CD14-positive monocyte (primary cell): Measurements from ENCODE around the gene NCK1. TPM values are rescaled to one million over a fixed set of nuclear protein-coding genes. Genes with fewer than 3 reads are reported as not detected.

Experiments used
- DNase-seq, 3 donors: peaks; one replicate each; pipeline ENCODE4 v3.0.0-alpha.2; 2011 to 2022
- H2AFZ ChIP-seq: 2 replicates; pipeline ENCODE4 v1.6.0; 2012; ENCODE audit warnings: mild to moderate bottlenecking, low read depth, low read length, inconsistent platforms; ENCODE audit not compliant: insufficient read depth, poor library complexity, severe bottlenecking
- H3K27ac ChIP-seq, 2 donors: 1 replicate in 1 of 2; 2 replicates in 1 of 2; pipeline ENCODE4 v1.5.1; 2012 to 2013; ENCODE audit warnings: low read length in 2 of 2, control low read depth in 1 of 2, inconsistent platforms in 1 of 2, low read depth in 1 of 2, mild to moderate bottlenecking in 1 of 2
- H3K27me3 ChIP-seq, 2 donors: one replicate each; pipeline versions ENCODE4 v1.6.0 to v1.6.1; 2011 to 2013; ENCODE audit warnings: low read length in 2 of 2; ENCODE audit not compliant: control insufficient read depth in 2 of 2, insufficient read depth in 2 of 2
- H3K36me3 ChIP-seq, 2 donors: replicated peaks in 1 of 2; 1 replicate in 1 of 2; 2 replicates in 1 of 2; pipeline versions ENCODE4 v1.5.1 to v1.6.1; 2012 to 2013; ENCODE audit warnings: low read length in 2 of 2, control low read depth in 1 of 2, inconsistent platforms in 1 of 2, mild to moderate bottlenecking in 1 of 2; ENCODE audit not compliant: insufficient read depth in 2 of 2, control insufficient read depth in 1 of 2
- H3K4me1 ChIP-seq, 2 donors: 1 replicate in 1 of 2; 2 replicates in 1 of 2; pipeline versions ENCODE4 v1.5.1 to v1.6.1; 2012 to 2013; ENCODE audit warnings: low read length in 2 of 2, control low read depth in 1 of 2, inconsistent platforms in 1 of 2, mild to moderate bottlenecking in 1 of 2, moderate library complexity in 1 of 2; ENCODE audit not compliant: insufficient read depth in 2 of 2, control insufficient read depth in 1 of 2
- H3K4me2 ChIP-seq: replicated peaks from 2 replicates; pipeline ENCODE3; 2012; ENCODE audit warnings: low read length, moderate library complexity, mild to moderate bottlenecking; ENCODE audit not compliant: poor library complexity, severe bottlenecking; ENCODE audit errors: extremely low read depth
- H3K4me3 ChIP-seq, 3 experiments: fragments of 200-600 bp in 1 of 3; sonication (generic) in 1 of 3; replicated peaks in 1 of 3; 1 replicate in 2 of 3; 2 replicates in 1 of 3; pipeline ENCODE4 v1.5.1; 2011 to 2013; ENCODE audit warnings: low read length in 3 of 3, mild to moderate bottlenecking in 3 of 3, control low read depth in 2 of 3, low read depth in 2 of 3, inconsistent platforms in 1 of 3, moderate library complexity in 1 of 3
- H3K79me2 ChIP-seq: 2 replicates; pipeline ENCODE4 v1.6.0; 2012; ENCODE audit warnings: mild to moderate bottlenecking, control low read depth, inconsistent platforms, low read length, moderate library complexity; ENCODE audit not compliant: insufficient read depth
- H3K9ac ChIP-seq: 2 replicates; pipeline ENCODE4 v1.6.0; 2017; ENCODE audit warnings: low read length, mild to moderate bottlenecking; ENCODE audit not compliant: insufficient read depth, poor library complexity, severe bottlenecking
- H3K9me3 ChIP-seq, 2 donors: replicated peaks in 1 of 2; 1 replicate in 1 of 2; 2 replicates in 1 of 2; pipeline versions ENCODE4 v1.5.1 to v1.6.1; 2012 to 2013; ENCODE audit warnings: low read length in 2 of 2, control low read depth in 1 of 2; ENCODE audit not compliant: control insufficient read depth in 1 of 2, insufficient read depth in 1 of 2
- H4K20me1 ChIP-seq: 2 replicates; pipeline ENCODE4 v1.6.0; 2012; ENCODE audit warnings: mild to moderate bottlenecking, low read length, control low read depth, moderate library complexity; ENCODE audit not compliant: insufficient read depth
- H3K27ac Mint-ChIP-seq, 7 donors: one replicate each; pipeline ENCODE4 v1.8.0; 2020; ENCODE audit warnings: mild to moderate bottlenecking in 7 of 7, mixed read lengths in 7 of 7, moderate library complexity in 6 of 7, inconsistent platforms in 2 of 7
- H3K27me3 Mint-ChIP-seq, 3 donors: one replicate each; pipeline ENCODE4 v1.8.0; 2021 to 2022; ENCODE audit warnings: low read depth in 3 of 3, mild to moderate bottlenecking in 3 of 3, mixed read lengths in 3 of 3, moderate library complexity in 3 of 3, inconsistent platforms in 1 of 3
- H3K36me3 Mint-ChIP-seq, 2 donors: one replicate each; pipeline ENCODE4 v1.8.0; 2020; ENCODE audit warnings: mixed read lengths in 2 of 2, inconsistent platforms in 1 of 2, mild to moderate bottlenecking in 1 of 2
- H3K4me1 Mint-ChIP-seq: one replicate; pipeline ENCODE4 v1.8.0; 2020; ENCODE audit warnings: mild to moderate bottlenecking, mixed read lengths
- H3K4me3 Mint-ChIP-seq, 2 donors: one replicate each; pipeline ENCODE4 v1.8.0; 2020; ENCODE audit warnings: mild to moderate bottlenecking in 2 of 2, mixed read lengths in 2 of 2, moderate library complexity in 1 of 2
- H3K9me3 Mint-ChIP-seq, 7 donors: one replicate each; pipeline ENCODE4 v1.8.0; 2020 to 2022; ENCODE audit warnings: mixed read lengths in 7 of 7, mild to moderate bottlenecking in 6 of 7, moderate library complexity in 6 of 7, inconsistent platforms in 2 of 7
- WGBS: methylation state at CpG from one replicate; pipeline ENCODE4 v1.1.5; 2013; ENCODE audit warnings: missing lambda C conversion rate; ENCODE audit not compliant: insufficient coverage; 5-methylcytosine and 5-hydroxymethylcytosine counted together
- intact Hi-C, 2 donors: fragments of 100-400 bp; cut with micrococcal nuclease; formaldehyde crosslinking; loops; one replicate each; pipeline versions ENCODE4 v1.15.0 to v1.15.1; 2023
- polyA plus RNA-seq, 3 donors: library from polyadenylated mRNA; depleted of rRNA in 1 of 3; unstranded in 2 of 3; stranded (reverse) in 1 of 3; fragments of 300-500 nt in 2 of 3; fragments of >200 nt in 1 of 3; fragmentation: Illumina TruSeq in 2 of 3; gene quantifications; 1 replicate in 2 of 3; 2 replicates in 1 of 3; pipeline ENCODE4 v1.2.3, GENCODE V29; 2012 to 2021
- TF ChIP-seq, protein P1 (sequence below): fragments of 200-600 bp; IDR thresholded peaks from one replicate; pipeline ENCODE4 v1.8.0; 2022; ENCODE audit warnings: antibody characterized with exemption, mild to moderate bottlenecking

The NCK1 gene
- polyA plus RNA-seq, 3 donors = 20.4 to 28.8 (median 22.8) TPM

DNA sequence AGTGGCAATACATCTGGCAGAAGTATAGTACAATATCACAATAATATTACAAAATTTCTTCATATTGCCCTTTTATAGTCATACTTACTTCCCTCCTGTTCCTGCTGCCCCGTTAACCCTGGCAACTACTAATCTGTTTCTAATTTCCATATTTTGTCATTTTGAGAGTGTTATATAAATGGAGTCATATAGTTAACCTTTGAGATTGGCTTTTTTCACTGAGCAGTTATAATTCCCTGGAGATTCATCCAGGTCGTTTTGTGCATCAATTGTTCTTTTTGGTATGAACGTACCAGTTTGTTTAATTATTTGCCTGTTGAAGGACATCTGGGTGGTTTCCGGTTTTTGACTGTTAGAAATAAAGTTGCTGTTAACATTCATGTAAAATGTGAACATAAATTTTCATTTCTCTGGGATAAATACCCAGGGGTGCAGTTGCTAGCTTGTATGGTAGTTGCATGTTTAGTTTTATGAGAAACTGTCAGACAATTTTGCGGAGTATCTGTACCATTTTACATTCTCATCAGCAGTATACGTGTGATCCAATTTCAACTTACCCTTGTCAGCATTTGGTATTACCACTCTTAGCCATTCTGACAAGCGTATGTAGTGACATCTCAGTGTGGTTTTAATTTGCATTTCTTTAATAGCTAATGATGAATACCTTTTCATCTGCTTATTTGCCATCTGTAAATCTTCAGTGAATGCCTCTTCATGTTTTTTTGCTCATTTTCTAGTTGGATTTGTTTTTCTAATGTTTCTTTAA, 63.6 kb downstream of the NCK1 start:
- H3K4me3 Mint-ChIP-seq = no peak overlapping the region

DNA sequence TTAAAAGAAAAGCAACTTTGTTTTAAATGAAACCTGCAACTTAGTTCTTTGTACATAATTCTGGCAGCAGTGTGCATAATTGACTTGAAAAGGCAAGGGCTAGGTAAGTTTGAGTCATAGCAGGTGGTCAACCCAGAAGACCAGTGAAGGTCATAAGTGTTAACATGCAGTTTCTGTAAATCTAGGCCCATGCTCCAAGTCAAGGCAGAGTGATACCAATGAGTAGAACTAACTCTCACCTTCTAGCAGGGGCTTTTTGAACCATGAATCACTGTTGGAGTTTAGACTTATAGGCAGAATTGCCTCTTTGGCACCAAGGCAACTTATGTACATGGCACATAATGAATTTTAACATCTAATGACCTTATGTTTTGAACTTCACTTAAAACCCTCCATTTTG, 66.2 kb downstream of the NCK1 start:
- peaks cover 60% of the 10 kb centered on the region for H3K79me2 ChIP-seq
- H3K4me1 Mint-ChIP-seq = peaks cover 51% of the 10 kb centered on the region

More for the DNA sequence above, 63.6 kb downstream of the NCK1 start:
- DNase-seq = peak in 1 of 3 donors; percentile 6
- Histone ChIP-seq H3K36me3 (peaks cover 5 to 9% of the 10 kb centered on the region in 2 donors), H3K4me2 (no peak overlapping the region), H3K27me3 (no peaks in the 10 kb centered on the region), H4K20me1 (peaks cover 49% of the 10 kb centered on the region), H3K9ac (no peak overlapping the region), H3K4me1 (peaks cover 4 to 31% of the 10 kb centered on the region in 2 donors), H3K79me2 (peaks cover 70% of the 10 kb centered on the region), H3K9me3 (no peaks in the 10 kb centered on the region), H2AFZ (no peak overlapping the region), H3K4me3 (no peak overlapping the region), H3K27ac (no peak overlapping the region)
- no peaks in the 10 kb centered on the region for H3K9me3 Mint-ChIP-seq
- peaks cover 41% of the 10 kb centered on the region for H3K4me1 Mint-ChIP-seq
- peaks cover 19 to 22% of the 10 kb centered on the region in 2 donors for H3K36me3 Mint-ChIP-seq
- no peak overlapping the region for H3K27ac Mint-ChIP-seq
- intact Hi-C loops = no loop called here
- TF ChIP-seq, protein P1, sequence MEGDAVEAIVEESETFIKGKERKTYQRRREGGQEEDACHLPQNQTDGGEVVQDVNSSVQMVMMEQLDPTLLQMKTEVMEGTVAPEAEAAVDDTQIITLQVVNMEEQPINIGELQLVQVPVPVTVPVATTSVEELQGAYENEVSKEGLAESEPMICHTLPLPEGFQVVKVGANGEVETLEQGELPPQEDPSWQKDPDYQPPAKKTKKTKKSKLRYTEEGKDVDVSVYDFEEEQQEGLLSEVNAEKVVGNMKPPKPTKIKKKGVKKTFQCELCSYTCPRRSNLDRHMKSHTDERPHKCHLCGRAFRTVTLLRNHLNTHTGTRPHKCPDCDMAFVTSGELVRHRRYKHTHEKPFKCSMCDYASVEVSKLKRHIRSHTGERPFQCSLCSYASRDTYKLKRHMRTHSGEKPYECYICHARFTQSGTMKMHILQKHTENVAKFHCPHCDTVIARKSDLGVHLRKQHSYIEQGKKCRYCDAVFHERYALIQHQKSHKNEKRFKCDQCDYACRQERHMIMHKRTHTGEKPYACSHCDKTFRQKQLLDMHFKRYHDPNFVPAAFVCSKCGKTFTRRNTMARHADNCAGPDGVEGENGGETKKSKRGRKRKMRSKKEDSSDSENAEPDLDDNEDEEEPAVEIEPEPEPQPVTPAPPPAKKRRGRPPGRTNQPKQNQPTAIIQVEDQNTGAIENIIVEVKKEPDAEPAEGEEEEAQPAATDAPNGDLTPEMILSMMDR = no peak
- H3K27me3 Mint-ChIP-seq = no peaks in the 10 kb centered on the region
- 83% methylated on average over 3 of the region's 7 CpGs for WGBS

More for the DNA sequence above, 66.2 kb downstream of the NCK1 start:
- H3K27ac ChIP-seq = peak overlapping the region in 1 of 2 donors; percentile 35
- no peak overlapping the region for H3K4me2 ChIP-seq
- intact Hi-C loops = no loop called here
- peaks cover 30% of the 10 kb centered on the region for H4K20me1 ChIP-seq
- H2AFZ ChIP-seq = no peak overlapping the region
- H3K4me1 ChIP-seq = peaks cover 20 to 51% of the 10 kb centered on the region in 2 donors
- DNase-seq = no peak
- peaks cover 18 to 19% of the 10 kb centered on the region in 2 donors for H3K36me3 Mint-ChIP-seq
- H3K27ac Mint-ChIP-seq = no peak overlapping the region
- no peaks in the 10 kb centered on the region for H3K27me3 ChIP-seq
- H3K36me3 ChIP-seq = peaks cover 5 to 9% of the 10 kb centered on the region in 2 donors
- H3K4me3 ChIP-seq = no peak overlapping the region
- no peaks in the 10 kb centered on the region for H3K9me3 Mint-ChIP-seq
- H3K27me3 Mint-ChIP-seq = no peaks in the 10 kb centered on the region
- no peak overlapping the region for H3K9ac ChIP-seq
- no peaks in the 10 kb centered on the region for H3K9me3 ChIP-seq
- TF ChIP-seq, protein P1 = no peak
- no peak overlapping the region for H3K4me3 Mint-ChIP-seq
